K562 (cell line): ENCODE results near the gene CLEC19A. TPM values are rescaled to one million over a fixed set of nuclear protein-coding genes. Genes with fewer than 3 reads are reported as not detected.

Source experiments
- ATAC-seq: fragments of 200-7000 bp; cut with Tn5 transposase; 3 replicates; pipeline ENCODE4 v1.9.1; 2020; ENCODE audit warnings: moderate library complexity
- BruUV-seq: library from RNA; stranded (reverse); fragments of 400-500 nt; replicated peaks from 2 replicates; lab custom pipeline; 2021; lab: Mats Ljungman, UMichigan
- CTCF ChIA-PET: fragments of 300-600 bp; formaldehyde crosslinking; extraction: SDS; loops from one replicate; lab custom pipeline; 2021; ENCODE audit warnings: low intra/inter-chr PET ratio; lab: Yijun Ruan, JAX
- POLR2A ChIA-PET: fragments of 300-600, 350-650 bp; sonication (Branson Sonifier 250); formaldehyde crosslinking; extraction: SDS; loops from one replicate; lab custom pipeline; 2021; ENCODE audit warnings: antibody characterized with exemption, inconsistent platforms; lab: Yijun Ruan, JAX
- DNase-seq, 4 experiments: peaks; one replicate each; pipeline versions ENCODE4 v3.0.0 to v3.0.0-alpha.2; 2011 to 2018; ENCODE audit warnings: low spot score in 3 of 4, mixed read lengths in 3 of 4; ENCODE audit errors: extremely low read depth in 1 of 4
- FAIRE-seq: peaks from 2 replicates; lab custom pipeline; 2011; peaks lifted over from hg19 to GRCh38; lab: Jason Lieb, UNC
- H2AFZ ChIP-seq: 2 replicates; pipeline ENCODE4 v1.6.0; 2011; ENCODE audit warnings: low read depth, low read length, control low read depth, inconsistent platforms
- H3K27ac ChIP-seq: fragments of 200-600 bp; 3 replicates; pipeline ENCODE4 v1.8.0; 2011; ENCODE audit warnings: low read depth, mild to moderate bottlenecking, control low read depth, inconsistent platforms, low read length, moderate library complexity, mixed read lengths; ENCODE audit errors: extremely low read depth
- H3K27me3 ChIP-seq, 2 experiments: fragments of 300-600 bp in 1 of 2; 2 replicates in 1 of 2; 3 replicates in 1 of 2; pipeline versions ENCODE4 v1.6.0 to v1.8.0; 2011; ENCODE audit warnings: inconsistent platforms in 2 of 2, low read length in 2 of 2, mild to moderate bottlenecking in 1 of 2, mixed read lengths in 1 of 2, moderate library complexity in 1 of 2; ENCODE audit not compliant: control insufficient read depth in 2 of 2, insufficient read depth in 2 of 2
- H3K36me3 ChIP-seq: fragments of 300-600 bp; 3 replicates; pipeline ENCODE4 v1.8.0; 2011; ENCODE audit warnings: mild to moderate bottlenecking, low read length, inconsistent platforms; ENCODE audit not compliant: control insufficient read depth, insufficient read depth
- H3K4me1 ChIP-seq, 2 experiments: fragments of 200-600 bp in 1 of 2; replicated peaks in 1 of 2; 2 replicates in 1 of 2; 3 replicates in 1 of 2; pipeline versions ENCODE4 v1.5.1 to v1.8.0; 2011; ENCODE audit warnings: inconsistent platforms in 2 of 2, low read length in 2 of 2, mild to moderate bottlenecking in 1 of 2, mixed read lengths in 1 of 2, moderate library complexity in 1 of 2; ENCODE audit not compliant: control insufficient read depth in 2 of 2, insufficient read depth in 2 of 2
- H3K4me2 ChIP-seq: 2 replicates; pipeline ENCODE4 v1.6.1; 2011; ENCODE audit warnings: low read length, control low read depth, inconsistent platforms, mixed read lengths; ENCODE audit not compliant: insufficient read depth
- H3K4me3 ChIP-seq: fragments of 200-600 bp; sonication (generic), shearing (Covaris generic); 2 replicates; pipeline ENCODE4 v1.5.1; 2016; ENCODE audit warnings: control low read depth, inconsistent platforms
- H3K79me2 ChIP-seq: fragments of 200-600 bp; 3 replicates; pipeline ENCODE4 v1.8.0; 2011; ENCODE audit warnings: low read length, inconsistent platforms; ENCODE audit not compliant: control insufficient read depth, insufficient read depth
- H3K9ac ChIP-seq, 2 experiments: 2 replicates each; pipeline versions ENCODE4 v1.6.0 to v1.6.1; 2011; ENCODE audit warnings: low read depth in 2 of 2, low read length in 2 of 2, control low read depth in 1 of 2, inconsistent platforms in 1 of 2, mild to moderate bottlenecking in 1 of 2, mixed read lengths in 1 of 2; ENCODE audit not compliant: insufficient read depth in 1 of 2
- H3K9me1 ChIP-seq: one replicate; pipeline ENCODE4 v1.6.0; 2011; ENCODE audit warnings: inconsistent platforms, mild to moderate bottlenecking, low read length, moderate library complexity; ENCODE audit not compliant: control insufficient read depth, insufficient read depth
- H3K9me3 ChIP-seq: replicated peaks from 2 replicates; pipeline ENCODE4 v1.5.1; 2011; ENCODE audit warnings: low read depth, low read length, inconsistent platforms; ENCODE audit not compliant: control insufficient read depth, insufficient read depth
- H4K20me1 ChIP-seq: replicated peaks from 2 replicates; pipeline ENCODE4 v1.6.1; 2011; ENCODE audit warnings: low read length, inconsistent platforms, mixed read lengths; ENCODE audit not compliant: control insufficient read depth, insufficient read depth
- CEBPZ ChIP-seq: fragments of 150-350 bp; IDR thresholded peaks from 2 replicates; pipeline ENCODE4 v1.6.1; 2014; ENCODE audit warnings: low read depth, mild to moderate bottlenecking, low read length, borderline replicate concordance
- EHMT2 ChIP-seq: fragments of 450-650 bp; IDR thresholded peaks from 2 replicates; pipeline ENCODE4 v1.6.1; 2018; ENCODE audit warnings: antibody characterized with exemption
- HSF4 ChIP-seq: fragments of 250-450 bp; sonication (Bioruptor Pico); IDR thresholded peaks from 2 replicates; pipeline ENCODE4 v2.1.2; 2022; ENCODE audit warnings: mild to moderate bottlenecking, moderate library complexity, borderline replicate concordance
- NFYB ChIP-seq: IDR thresholded peaks from 2 replicates; pipeline ENCODE4 v1.6.1; 2011; ENCODE audit warnings: mild to moderate bottlenecking, moderate library complexity; ENCODE audit not compliant: insufficient read length; ENCODE audit errors: extremely low read depth
- PRDM10 ChIP-seq: fragments of 450-650 bp; IDR thresholded peaks from 2 replicates; pipeline ENCODE4 v1.6.1; 2018; ENCODE audit not compliant: partially characterized antibody
- SIRT6 ChIP-seq: IDR thresholded peaks from one replicate; pipeline ENCODE4 v1.6.1; 2012; ENCODE audit warnings: low read depth, mild to moderate bottlenecking, control low read depth, inconsistent platforms, low read length, moderate library complexity
- SOX6 ChIP-seq: fragments of 450-650 bp; IDR thresholded peaks from 2 replicates; pipeline ENCODE4 v1.6.1; 2014; ENCODE audit warnings: mild to moderate bottlenecking
- SRSF7 ChIP-seq: fragments of 200-400 bp; formaldehyde crosslinking; optimal IDR thresholded peaks from 2 replicates; pipeline ENCODE3; 2017; ENCODE audit warnings: mild to moderate bottlenecking, low read depth, low read length
- ZFP36 ChIP-seq: fragments of 150-350 bp; IDR thresholded peaks from 2 replicates; pipeline ENCODE4 v1.6.1; 2018; ENCODE audit warnings: low read length, low read depth; ENCODE audit not compliant: partially characterized antibody
- ZNF717 ChIP-seq: fragments of 250-450 bp; sonication (Bioruptor Pico); IDR thresholded peaks from 2 replicates; pipeline ENCODE4 v1.5.0; 2021
- WGBS: fragments of 100-300 bp; shearing (Covaris generic); methylation state at CpG from one replicate; pipeline ENCODE4 v1.1.6; 2016; ENCODE audit warnings: low coverage, mixed read lengths; ENCODE audit not compliant: insufficient coverage; ENCODE audit errors: missing lambda C conversion rate; 5-methylcytosine and 5-hydroxymethylcytosine counted together
- in situ Hi-C: fragments of 300-500 bp; cut with MboI; formaldehyde crosslinking; loops from 4 replicates; pipeline ENCODE4 v1.15.0; 2018; ENCODE audit warnings: inconsistent platforms, mixed read lengths
- intact Hi-C: fragments of 100-400 bp; cut with micrococcal nuclease; formaldehyde crosslinking; loops from 2 replicates; pipeline ENCODE4 v1.14.2; 2022
- polyA plus RNA-seq, 8 experiments: library from polyadenylated mRNA; depleted of rRNA in 4 of 8; stranded (reverse) in 5 of 8; unstranded in 3 of 8; fragments of >200 nt; fragmentation: Nextera tagmentation in 2 of 8; fragmentation: Illumina TruSeq in 1 of 8; extraction: Ambion mirVana in 2 of 8; extraction: Trizol in 1 of 8; gene quantifications; 2 replicates each; pipeline versions ENCODE4 v1.2.1 to v1.2.3, GENCODE V29; 2011 to 2014; ENCODE audit warnings: inconsistent platforms in 1 of 8, missing spikeins in 1 of 8
- total RNA-seq, 7 experiments: library from RNA; depleted of rRNA in 6 of 7; stranded (reverse); fragments of >200 nt in 6 of 7; fragmentation: Illumina TruSeq in 2 of 7; extraction: Trizol in 2 of 7; gene quantifications; 2 replicates each; pipeline versions ENCODE4 v1.2.1 to v1.2.3, GENCODE V29; 2011 to 2021; ENCODE audit warnings: low replicate concordance in 1 of 7

The CLEC19A gene
- total and polyA plus RNA-seq, 9 of the 15 experiments (the other 6 are each of a cell fraction or from before 2014, with no cell fraction given): not detected

- CTCF ChIA-PET: no interaction called here
- ATAC-seq (no peak), FAIRE-seq (no peak)
Measured at GRCh38 chr16:19289811-19290485, 4.4 kb downstream of the CLEC19A start.

More at GRCh38 chr16:19289811-19290485, 4.4 kb downstream of the CLEC19A start:
- 6% methylated on average over 7 of the region's 7 CpGs for WGBS
- POLR2A ChIA-PET: no interaction called here
- H4K20me1 ChIP-seq: 0 out of 2 replicates have a peak, but pooled peaks cover 3% of the 10 kb centered on the region
- in situ Hi-C loops: no loop called here
- no peak overlapping the region for H3K4me2 ChIP-seq
- intact Hi-C loops: no loop called here
- peak overlapping the region in 1 of 2 experiments; percentile 61; a peak in 1 of 4 replicates for H3K9ac ChIP-seq
- no peak overlapping the region for H2AFZ ChIP-seq
- no peak for DNase-seq
- no peak for TF ChIP-seq CEBPZ
- TF ChIP-seq ZFP36: no peak
- TF ChIP-seq SOX6: no peak
- no peak for TF ChIP-seq EHMT2
- no peak for TF ChIP-seq NFYB
- TF ChIP-seq ZNF717: no peak
- no peak for TF ChIP-seq PRDM10
- no peak for TF ChIP-seq SRSF7
- no peak for TF ChIP-seq SIRT6
- TF ChIP-seq HSF4: no peak
- TF ChIP-seq, all 486 proteins: peak for 0
- H3K9me1 ChIP-seq: no peaks in the 10 kb centered on the region
- H3K27ac ChIP-seq: no peak overlapping the region
- H3K79me2 ChIP-seq: no peaks in the 10 kb centered on the region
- no TSS peak for BruUV-seq
- no peaks in the 10 kb centered on the region for H3K9me3 ChIP-seq
- no peaks in the 10 kb centered on the region for H3K4me1 ChIP-seq
- H3K27me3 ChIP-seq: peaks cover 0 to 2% of the 10 kb centered on the region in 2 experiments; a peak in 2 of 5 replicates
- no peak overlapping the region for H3K4me3 ChIP-seq
- no peaks in the 10 kb centered on the region for H3K36me3 ChIP-seq
